SH-SY5Y (cell line): Measurements from ENCODE around the gene CBLN3.

Source experiments
- GATA2 ChIP-seq: IDR thresholded peaks from 2 replicates; pipeline ENCODE4 v1.6.1; 2011; ENCODE audit warnings: mild to moderate bottlenecking, low read depth, low read length
- GATA3 ChIP-seq: IDR thresholded peaks from 2 replicates; pipeline ENCODE4 v1.6.1; 2011; ENCODE audit warnings: low read depth, mild to moderate bottlenecking, low read length, moderate library complexity

DNA sequence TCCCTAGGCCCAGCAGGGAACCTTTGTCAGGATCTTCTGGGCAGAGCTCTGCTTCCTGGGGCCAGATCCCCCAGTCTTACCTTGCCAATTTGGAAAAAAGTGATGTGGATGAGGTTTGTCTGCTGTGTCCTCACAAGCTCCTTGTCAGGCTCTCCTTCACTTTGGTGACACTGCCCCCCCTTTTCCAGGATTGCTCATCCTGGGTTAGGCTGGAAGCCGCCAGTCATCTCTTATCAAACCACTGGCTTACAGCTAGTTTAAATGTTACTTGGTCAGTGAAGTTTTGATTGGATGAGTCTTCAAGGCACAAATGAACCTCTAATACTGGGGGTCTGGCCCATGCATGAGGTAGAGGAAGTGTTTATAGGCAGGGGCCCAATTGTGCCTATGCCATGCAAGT lies 15.4 kb downstream of the CBLN3 start:
- TF ChIP-seq GATA2: no peak
- no peak for TF ChIP-seq GATA3
